GM19397 (cell line): ENCODE data around the gene SOD2.
"Not testable (repeated sequence)": the region's sequence is repeated elsewhere in the genome, so short reads cannot be mapped to it uniquely, and the experiment has no call there.

Experiments used
- ATAC-seq: cut with Tn5 transposase; IDR thresholded peaks from one replicate; pipeline ENCODE4 v1.9.1; 2021; ENCODE audit warnings: mild to moderate bottlenecking, moderate library complexity; ENCODE audit not compliant: unreplicated experiment

SOD2 gene

DNA sequence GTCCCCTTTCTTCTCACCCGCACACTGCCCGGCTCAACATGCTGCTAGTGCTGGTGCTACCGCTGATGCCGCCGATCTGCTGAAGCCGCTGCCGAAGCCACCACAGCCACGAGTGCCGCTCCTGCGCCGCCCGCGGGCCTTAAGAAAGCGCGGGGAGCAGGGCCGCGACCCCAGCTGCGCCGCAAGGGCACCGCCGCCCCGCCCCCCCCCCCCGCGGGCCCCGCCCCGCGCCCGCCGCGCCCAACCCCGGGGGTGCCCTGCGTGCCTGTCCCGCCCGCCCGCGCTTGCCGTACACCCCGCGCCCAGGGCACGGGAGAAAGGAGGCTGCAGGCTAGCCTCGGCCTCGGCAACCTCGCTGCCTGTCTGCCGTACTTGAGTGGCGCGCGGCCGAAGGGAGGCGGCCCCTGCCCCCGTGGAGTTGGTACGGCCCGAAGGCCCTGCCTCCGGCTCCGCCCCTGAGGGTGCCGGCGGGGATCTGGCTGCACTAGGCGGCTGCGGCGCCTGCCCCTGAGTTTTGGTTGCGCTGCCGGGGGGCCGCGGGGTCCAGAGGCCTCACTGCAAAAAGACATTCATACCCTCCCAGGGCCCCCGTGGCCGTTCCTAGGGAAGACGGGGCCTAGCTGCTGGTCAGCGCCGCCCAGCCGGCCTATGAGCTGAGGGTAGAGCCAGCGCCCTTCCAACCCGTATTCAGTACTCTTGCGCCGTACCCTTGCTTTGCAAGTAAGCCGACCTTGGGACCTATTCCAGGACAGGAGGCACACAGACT, at the start of gene SOD2:
TSS of gene SOD2 (minus strand) at position 114 of the 766 bp plus-strand sequence. CDS start at position 40, 74 bp downstream.
- peak; percentile 78 for ATAC-seq

DNA sequence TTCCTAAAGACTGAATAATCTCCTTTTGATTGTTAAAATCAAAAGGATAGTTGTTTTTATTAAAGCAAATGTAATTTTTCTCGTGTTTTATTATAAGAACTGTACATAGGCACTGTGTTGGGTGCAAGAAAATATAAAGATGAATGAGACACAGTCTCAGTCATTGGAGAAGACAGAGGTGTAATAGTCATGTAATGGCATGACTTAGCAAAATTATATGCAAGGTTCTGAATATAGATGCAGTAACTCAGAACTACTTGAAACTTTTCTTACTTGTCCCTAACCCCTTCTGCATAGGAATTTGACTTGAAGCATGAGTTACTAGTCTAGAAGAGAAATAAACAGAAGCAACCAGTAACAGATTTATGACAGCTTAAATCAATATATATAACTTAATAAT, 49.1 kb upstream of the SOD2 start:
- ATAC-seq, result no peak

DNA sequence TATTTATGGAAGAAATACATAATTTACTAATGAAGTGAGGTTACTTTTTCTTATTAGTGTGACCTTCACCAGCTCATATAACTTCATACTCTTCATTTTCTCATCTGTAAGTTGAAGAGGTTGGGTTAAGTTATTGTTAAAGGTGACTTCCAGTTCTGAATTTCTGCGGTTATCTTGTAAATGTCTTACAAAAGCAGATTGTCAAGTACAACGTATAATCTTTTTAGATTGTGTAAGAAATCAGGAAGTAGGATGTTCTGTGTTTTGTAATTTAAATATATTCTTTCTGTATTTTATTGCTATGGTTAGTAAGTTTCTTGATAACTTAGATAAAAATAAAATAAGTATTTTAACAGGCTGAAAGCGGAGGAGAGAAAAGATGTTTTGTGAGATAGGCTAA, 46.3 kb upstream of the SOD2 start:
- ATAC-seq, result no peak

DNA sequence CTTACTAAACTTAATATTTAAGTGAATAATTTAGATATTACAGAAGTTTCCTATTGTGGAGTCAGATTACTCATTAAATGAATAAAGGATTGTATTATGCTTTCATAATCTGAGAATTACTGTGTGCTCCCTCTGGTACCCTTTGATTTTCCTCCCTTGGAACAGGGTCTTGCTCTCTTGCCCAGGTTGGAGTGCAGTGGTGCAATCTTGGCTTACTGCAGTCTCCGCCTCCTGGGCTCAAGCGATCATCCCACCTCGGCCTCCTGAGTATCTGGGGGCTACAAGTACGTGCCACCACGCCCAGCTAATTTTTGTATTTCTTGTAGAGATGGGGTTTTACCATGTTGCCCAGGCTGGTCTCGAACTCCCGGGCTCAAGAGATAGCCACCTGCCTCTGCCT, 43.9 kb upstream of the SOD2 start:
- no peak for ATAC-seq

GRCh38 chr6:159733395-159733794, 40.4 kb upstream of the SOD2 start:
- not testable (repeated sequence) for ATAC-seq

GRCh38 chr6:159732550-159732949, 39.5 kb upstream of the SOD2 start:
- ATAC-seq, result not testable (repeated sequence)

- ATAC-seq, result no peak
Measured at GRCh38 chr6:159730332-159730676, 37.3 kb upstream of the SOD2 start.

- ATAC-seq, result no peak
Measured at GRCh38 chr6:159729598-159730331, 36.7 kb upstream of the SOD2 start.

GRCh38 chr6:159728531-159728964, 35.5 kb upstream of the SOD2 start:
- no peak for ATAC-seq

DNA sequence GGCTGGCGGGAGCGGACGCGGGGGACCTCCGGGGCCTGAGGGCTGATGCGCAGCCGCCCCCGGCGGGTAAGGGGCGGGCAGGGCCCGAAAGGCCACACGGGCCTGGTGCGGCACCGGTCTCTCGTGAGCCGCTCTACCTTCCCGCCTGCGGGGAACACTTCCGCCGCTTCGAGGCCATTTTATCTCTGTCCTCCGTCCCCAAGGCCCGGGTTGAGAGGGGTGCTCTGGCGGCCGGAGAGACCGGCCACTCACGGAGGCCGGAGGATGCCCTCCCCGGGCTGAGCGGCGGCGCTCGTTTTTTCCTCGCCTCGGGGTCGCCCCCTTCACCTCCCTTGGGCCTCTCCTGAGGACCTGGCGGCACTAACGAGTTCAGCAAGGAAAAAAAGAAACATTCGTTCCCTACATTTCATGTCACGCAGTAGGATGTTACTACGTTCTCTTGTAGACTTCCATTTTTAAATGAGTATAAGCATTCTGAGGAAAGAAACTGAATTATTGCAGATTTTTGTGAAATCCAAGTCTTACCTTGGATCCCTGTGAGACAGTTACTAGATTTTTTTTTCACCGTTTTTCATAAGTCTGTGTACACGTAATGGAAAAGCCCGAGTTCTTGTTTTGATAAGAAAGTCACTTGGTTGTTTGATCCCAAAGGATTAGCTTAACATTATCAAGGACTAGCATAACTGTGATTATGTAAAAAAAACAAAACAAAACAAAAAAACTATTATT, 34.8 kb upstream of the SOD2 start:
- ATAC-seq, result peak; percentile 42

DNA sequence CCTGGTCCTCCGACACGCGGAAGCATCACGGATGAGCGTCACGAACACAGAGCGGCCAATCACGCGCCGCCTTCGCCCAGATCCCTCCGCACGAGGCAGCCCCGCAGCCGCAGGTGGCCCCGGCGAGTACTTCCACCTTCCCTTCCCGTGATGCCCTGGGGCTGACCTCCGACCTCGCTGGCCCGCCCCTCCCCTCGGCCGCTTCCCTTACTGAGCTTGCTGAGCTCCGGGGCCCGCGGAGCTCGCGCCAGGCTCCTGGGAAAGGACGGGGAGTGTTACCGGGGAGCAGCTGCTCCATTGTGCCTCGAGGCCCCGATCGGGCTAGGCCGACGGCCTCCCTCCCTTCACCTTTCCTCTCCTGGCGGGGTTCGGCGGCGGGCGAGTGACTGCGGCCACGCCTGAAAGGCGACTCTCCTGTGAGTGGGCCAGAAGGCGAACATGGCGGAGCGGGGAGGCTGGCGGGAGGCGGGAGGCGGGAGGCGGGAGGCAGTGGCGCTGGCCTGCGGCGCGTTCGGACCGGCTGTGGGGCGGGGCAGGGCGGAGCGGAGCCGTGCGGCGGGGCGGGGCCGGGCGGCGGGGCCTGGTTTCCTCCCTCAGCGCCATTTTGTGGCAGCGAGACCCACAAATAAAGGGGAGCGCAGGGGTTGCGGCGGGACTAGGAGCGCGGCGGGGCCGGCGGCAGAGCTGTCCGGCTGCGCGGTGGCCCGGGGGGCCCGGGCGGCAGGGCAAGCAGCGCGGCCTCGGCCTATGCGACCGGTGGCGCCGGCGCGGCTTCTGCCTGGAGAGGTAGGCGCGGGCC, 34.1 kb upstream of the SOD2 start, which contains the start of gene WTAP:
TSS of gene WTAP (plus strand) at position 589 of the 799 bp plus-strand sequence. CDS start 8,760 bp downstream, outside the sequence.
- peak; percentile 77 for ATAC-seq

DNA sequence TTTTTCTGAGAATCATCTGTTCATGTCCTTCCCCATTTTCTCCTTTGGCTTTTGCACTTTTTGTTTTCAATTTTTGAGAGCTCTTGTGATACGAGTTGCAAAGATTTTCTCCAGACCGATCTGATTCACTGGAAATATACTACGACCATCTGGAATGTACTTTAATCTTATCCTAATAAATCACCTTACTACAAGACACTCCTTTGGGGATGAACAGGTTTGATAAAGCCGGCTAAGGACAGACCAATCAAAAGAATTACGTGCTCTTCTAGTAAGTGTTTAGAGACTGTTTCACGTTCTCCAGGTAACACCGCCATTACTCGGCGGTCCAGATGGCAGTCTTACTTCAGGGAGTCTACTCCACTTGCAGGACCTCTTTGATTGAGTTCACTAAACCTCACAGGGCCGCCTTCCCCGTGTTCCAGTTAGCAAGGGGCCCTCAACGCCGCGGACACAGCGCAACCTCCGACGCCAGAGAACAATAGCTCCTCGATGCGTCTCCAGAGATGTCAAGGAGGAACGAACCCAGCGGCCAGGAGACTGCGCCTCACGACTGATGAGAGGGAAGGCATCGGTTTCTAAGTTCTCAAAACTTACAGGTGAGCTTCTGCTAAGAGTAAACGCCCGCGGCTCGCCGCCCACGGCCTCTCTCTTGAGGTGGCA, 33.3 kb upstream of the SOD2 start:
- ATAC-seq, result peak; percentile 19

- not testable (repeated sequence) for ATAC-seq
Measured at GRCh38 chr6:159725208-159725607, 32.2 kb upstream of the SOD2 start.

GRCh38 chr6:159724778-159725177, 31.7 kb upstream of the SOD2 start:
- ATAC-seq, result no peak

GRCh38 chr6:159723259-159723658, 30.2 kb upstream of the SOD2 start:
- ATAC-seq, result no peak

DNA sequence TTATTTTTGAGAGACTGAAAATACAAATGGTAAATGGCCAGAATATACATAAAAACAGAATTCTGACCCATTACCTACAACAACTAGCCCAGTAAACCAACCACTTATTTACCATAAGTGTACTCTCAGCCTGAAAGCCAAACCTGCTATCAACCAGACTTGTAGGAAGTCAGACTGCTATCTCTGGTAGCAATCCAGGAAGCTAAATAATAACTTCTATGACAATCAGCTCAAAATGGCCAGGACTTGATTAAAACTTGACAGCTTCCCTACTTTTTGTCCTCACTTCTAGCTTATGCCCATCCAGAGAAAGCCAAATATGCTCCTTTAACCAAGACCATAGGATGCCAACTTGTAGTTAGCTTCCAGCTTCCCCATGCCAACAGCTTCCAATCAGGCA, 29.6 kb upstream of the SOD2 start:
- ATAC-seq, result no peak

- not testable (repeated sequence) for ATAC-seq
Measured at GRCh38 chr6:159721981-159722380, 28.9 kb upstream of the SOD2 start.

GRCh38 chr6:159720708-159721107, 27.7 kb upstream of the SOD2 start:
- no peak for ATAC-seq

- ATAC-seq, result no peak
Measured at GRCh38 chr6:159719287-159719686, 26.2 kb upstream of the SOD2 start.

DNA sequence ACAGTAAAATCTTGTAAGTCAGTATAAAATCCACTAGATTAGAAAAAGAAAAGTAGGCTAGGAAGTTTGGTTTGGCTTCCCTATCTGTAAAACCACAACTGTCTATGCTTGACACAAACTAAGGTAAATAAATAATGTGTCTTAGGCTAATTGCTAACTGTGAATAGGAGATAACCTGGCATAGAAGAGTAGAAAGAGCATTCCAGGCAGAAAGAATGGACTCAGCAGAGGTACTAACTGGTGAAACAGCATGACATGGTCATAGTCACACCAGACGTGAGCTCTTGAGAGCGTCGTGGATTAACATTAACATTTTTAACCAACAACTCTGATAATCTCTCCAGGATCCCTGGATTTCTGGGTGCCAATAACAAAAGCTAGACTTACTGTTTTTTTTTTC, 25.6 kb upstream of the SOD2 start:
- no peak for ATAC-seq
